T-helper 1 cell treated with Interleukin-12 subunit alpha and Interleukin-12 subunit beta and Interleukin-4 antibody, amounts not matched to agents 30 μg/mL and 1 μg/mL, for 36 hours (primary cell): Measurements from ENCODE around the gene UNCX.
A peak's percentile ranks its signal among the peaks of the same experiment; 100 is the strongest.
"Not testable (repeated sequence)": the region's sequence is repeated elsewhere in the genome, so short reads cannot be mapped to it uniquely, and the experiment has no call there.

Source experiments
- H3K27ac Mint-ChIP-seq: one replicate; pipeline ENCODE4 v1.8.0; 2021; ENCODE audit warnings: mild to moderate bottlenecking, mixed read lengths
- H3K27me3 Mint-ChIP-seq: one replicate; pipeline ENCODE4 v1.8.0; 2021; ENCODE audit warnings: low read depth, mixed read lengths
- H3K36me3 Mint-ChIP-seq: one replicate; pipeline ENCODE4 v1.8.0; 2021; ENCODE audit warnings: low read depth, mixed read lengths
- H3K4me1 Mint-ChIP-seq: one replicate; pipeline ENCODE4 v1.8.0; 2021; ENCODE audit warnings: low read depth, mixed read lengths
- H3K4me3 Mint-ChIP-seq: one replicate; pipeline ENCODE4 v1.8.0; 2021; ENCODE audit warnings: mild to moderate bottlenecking, moderate library complexity, mixed read lengths
- H3K9me3 Mint-ChIP-seq: one replicate; pipeline ENCODE4 v1.8.0; 2021; ENCODE audit warnings: mixed read lengths

UNCX gene

DNA sequence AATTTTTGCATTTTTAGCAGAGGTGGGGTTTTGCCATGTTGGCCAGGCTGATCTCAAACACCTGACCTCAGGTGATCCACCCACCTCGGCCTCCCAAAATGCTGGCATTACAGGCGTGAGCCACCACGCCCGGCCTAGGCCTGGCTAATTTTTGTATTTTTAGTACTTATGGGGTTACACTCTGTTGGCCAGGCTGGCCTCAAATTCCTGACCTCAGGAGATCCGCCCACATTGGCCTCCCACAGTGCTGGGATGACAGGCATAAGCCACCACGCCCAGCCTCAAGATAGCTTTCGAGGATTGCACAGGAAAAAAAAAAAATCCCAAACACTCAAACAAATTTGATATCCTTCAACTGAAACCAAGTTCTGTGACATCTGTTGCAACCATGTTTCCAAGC is 26.9 kb upstream of the UNCX start:
- not testable (repeated sequence) for H3K4me3 Mint-ChIP-seq, H3K36me3 Mint-ChIP-seq, H3K27ac Mint-ChIP-seq, H3K4me1 Mint-ChIP-seq, H3K9me3 Mint-ChIP-seq
- peaks cover 17% of the 10 kb centered on the region for H3K27me3 Mint-ChIP-seq

DNA sequence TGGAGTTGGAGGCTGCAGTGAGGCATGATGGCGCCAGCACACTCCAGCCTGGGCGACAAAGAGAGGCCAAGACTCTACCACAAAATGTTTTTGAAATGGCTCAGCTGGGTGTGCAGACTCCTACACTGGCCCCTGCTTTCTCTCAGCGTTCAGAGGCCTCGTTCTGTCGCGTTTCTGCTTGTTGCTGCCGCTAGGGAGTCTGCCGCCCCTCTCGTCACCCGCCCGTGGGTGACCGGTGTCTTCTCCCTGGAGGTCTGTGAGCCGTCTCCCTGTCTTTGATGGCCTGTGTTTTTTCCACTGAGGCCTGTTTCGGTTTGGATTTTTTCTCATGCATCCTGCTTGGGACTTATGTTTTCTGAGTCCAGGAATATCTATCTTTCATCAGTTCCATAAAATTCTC is 23.6 kb upstream of the UNCX start:
- no peaks in the 10 kb centered on the region for H3K9me3 Mint-ChIP-seq

DNA sequence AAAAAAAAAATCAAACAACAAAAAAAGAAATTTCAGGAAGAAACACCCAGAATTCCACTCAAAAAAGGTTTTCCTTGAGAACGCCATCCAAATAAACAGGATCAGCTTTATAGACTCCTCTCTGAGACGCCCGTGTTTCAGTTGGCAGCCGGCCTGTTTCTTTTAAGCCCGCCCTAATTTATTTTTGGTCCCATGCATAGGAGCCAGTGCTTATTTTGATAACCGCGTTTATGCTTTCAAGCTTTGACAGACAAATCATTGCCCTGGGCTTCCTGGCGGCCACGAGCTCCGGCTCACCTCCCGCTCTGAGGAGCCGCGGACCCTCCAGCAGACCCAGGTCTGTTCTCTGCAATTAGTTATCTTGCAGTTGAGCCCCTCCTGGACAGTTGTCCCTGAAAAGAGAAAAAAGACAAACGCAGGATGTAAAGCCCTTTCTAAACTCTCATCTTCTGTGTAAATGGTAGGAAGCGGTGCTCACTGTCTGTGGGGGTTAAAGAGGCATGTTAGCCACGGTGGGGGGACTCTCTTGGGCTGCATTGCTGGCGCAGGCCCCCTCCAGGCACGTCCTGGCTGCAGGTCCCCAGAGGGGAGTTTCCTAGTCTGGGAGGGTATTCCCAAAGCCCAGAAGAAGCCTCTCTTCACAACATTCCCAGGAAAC is 22.2 kb upstream of the UNCX start:
- Mint-ChIP-seq H3K27me3 (peaks cover 31% of the 10 kb centered on the region), H3K4me1 (no peaks in the 10 kb centered on the region), H3K4me3 (no peak overlapping the region), H3K36me3 (no peaks in the 10 kb centered on the region), H3K27ac (no peak overlapping the region), H3K9me3 (no peaks in the 10 kb centered on the region)

More for the DNA sequence above, 23.6 kb upstream of the UNCX start:
- Mint-ChIP-seq H3K36me3 (no peaks in the 10 kb centered on the region), H3K4me3 (no peak overlapping the region), H3K27ac (no peak overlapping the region), H3K27me3 (peaks cover 31% of the 10 kb centered on the region), H3K4me1 (no peaks in the 10 kb centered on the region)

DNA sequence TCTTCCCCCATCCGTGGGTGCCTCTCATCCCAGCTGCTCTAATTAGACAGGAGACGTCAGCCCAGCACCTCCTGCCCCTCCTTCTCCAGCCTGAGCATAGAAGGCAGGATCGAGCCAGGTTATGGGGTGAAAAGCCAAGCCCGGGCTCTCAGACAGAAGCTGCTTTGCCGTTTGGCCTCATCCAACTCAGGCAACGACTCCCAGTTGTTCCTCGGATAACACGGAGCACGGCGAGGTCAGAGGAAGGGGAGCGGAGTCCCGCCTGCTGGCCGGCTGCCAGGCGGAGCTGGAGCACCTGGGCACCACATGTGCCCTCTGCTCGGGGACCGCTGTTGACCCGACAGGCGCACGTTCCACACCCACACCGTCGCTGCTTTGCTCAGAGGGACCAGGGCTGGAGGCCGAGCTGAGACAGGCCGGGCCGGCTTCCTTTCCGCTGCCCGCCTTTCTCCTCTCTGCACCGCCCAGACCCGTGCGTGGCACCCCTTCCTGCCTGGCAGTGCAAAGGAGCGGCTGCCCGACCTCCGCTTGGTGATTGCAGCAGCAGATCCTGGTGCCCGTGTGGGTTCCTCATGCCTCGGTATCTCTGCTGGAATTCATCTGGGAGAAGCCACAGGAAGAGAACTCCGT is 21.6 kb upstream of the UNCX start:
- H3K27ac Mint-ChIP-seq, result no peak overlapping the region
- no peaks in the 10 kb centered on the region for H3K9me3 Mint-ChIP-seq
- H3K4me3 Mint-ChIP-seq, result no peak overlapping the region
- no peaks in the 10 kb centered on the region for H3K36me3 Mint-ChIP-seq
- peaks cover 34% of the 10 kb centered on the region for H3K27me3 Mint-ChIP-seq
- H3K4me1 Mint-ChIP-seq, result no peaks in the 10 kb centered on the region

DNA sequence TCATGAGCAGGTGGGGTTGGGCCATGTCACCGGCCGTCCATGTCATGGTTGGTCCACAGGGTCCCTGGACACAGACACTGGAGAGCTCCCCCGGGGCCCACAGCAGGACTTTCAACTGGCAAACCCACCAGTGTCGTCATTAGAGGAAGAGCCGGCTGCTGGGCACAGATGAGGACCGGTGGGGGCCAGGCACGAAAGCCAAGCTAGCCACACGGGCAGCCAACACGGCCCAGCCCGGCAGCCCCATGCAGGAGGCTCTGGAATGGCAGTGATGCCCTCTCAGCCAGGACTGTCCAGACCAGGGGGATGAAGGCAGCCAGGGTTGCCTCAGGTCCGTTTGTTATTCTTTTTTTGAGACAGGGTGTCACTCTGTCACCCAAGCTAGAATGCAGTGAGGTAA is 21.1 kb upstream of the UNCX start:
- Mint-ChIP-seq H3K4me1 (no peaks in the 10 kb centered on the region), H3K36me3 (no peaks in the 10 kb centered on the region), H3K27ac (no peak overlapping the region), H3K4me3 (no peak overlapping the region), H3K9me3 (no peaks in the 10 kb centered on the region), H3K27me3 (peaks cover 34% of the 10 kb centered on the region)

DNA sequence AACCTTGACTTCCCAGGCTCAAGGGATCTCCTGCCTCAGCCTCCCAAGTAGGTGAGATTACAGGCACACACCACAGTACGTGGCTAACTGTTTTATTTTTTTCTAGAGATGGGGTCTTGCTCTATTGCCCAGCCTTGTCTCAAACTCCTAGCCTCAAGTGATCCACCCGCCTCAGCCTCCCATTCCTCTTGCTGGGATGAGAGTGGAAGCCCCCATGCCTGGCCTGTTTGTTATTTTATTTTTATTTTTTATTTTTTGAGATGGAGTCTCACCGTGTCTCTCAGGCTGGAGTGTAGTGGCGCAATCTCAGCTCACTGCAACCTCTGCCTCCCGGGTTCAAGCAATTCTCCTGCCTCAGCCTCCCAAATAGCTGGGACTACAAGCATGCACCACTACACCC is 20.6 kb upstream of the UNCX start:
- H3K27me3 Mint-ChIP-seq, result peaks cover 36% of the 10 kb centered on the region
- not testable (repeated sequence) for H3K4me1 Mint-ChIP-seq, H3K36me3 Mint-ChIP-seq, H3K27ac Mint-ChIP-seq, H3K4me3 Mint-ChIP-seq, H3K9me3 Mint-ChIP-seq

DNA sequence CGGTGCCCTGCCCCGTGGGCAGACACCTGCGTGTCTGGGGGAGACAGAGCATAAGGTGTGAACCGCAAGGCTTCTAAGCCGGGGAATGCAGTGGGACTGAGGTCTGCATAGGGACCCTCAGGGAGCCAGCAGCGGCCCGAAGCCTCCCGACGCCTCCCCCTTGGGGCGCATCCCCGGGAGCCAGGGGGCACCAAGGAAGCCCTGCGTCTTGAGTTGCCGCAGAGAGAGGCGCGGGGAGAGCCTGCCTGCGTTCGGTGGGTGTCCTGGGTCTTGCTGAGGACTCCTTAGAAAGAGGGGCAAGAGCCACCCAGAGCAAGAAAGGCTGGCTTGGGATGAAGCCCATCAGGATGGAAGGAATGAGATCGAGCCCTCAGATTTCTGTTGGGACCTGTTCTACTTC is 18.2 kb upstream of the UNCX start:
- Mint-ChIP-seq H3K4me1 (no peaks in the 10 kb centered on the region), H3K36me3 (no peaks in the 10 kb centered on the region), H3K27me3 (peaks cover 35% of the 10 kb centered on the region), H3K4me3 (no peak overlapping the region), H3K27ac (no peak overlapping the region), H3K9me3 (peaks cover 5% of the 10 kb centered on the region)

DNA sequence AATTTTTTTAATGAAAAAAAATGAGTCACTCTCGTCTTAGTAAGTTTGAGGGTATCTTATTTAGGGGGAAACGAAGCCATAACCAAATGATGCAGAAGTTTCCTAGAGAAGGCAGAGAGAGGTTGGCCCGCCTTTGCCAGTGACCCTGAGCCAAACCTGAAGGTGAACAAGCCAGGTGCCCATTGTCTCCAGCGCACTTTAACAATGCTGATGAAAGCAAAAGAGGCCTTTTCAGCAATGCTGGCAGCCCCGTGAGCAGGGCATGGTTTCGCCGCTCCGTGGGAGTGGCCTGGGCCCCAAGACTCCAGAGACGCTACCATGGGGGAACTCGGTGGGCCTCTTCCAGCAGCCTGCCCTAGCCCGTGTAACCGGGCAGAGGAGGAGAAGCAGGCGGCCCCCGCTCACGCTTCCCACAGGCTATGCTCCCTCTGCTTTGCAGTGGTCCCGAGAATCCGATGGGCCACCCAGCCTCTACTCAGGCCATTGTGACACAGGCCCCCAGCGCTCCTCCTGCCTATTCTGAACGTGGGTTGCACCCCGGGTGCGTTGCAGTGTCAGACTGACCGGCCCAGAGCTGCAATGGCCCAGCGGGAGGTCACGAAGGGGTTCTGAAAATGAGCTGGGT is 14.0 kb upstream of the UNCX start:
- no peaks in the 10 kb centered on the region for H3K4me1 Mint-ChIP-seq
- H3K9me3 Mint-ChIP-seq, result peaks cover 5% of the 10 kb centered on the region
- H3K27me3 Mint-ChIP-seq, result peaks cover 31% of the 10 kb centered on the region
- no peak overlapping the region for H3K27ac Mint-ChIP-seq
- H3K4me3 Mint-ChIP-seq, result no peak overlapping the region
- no peaks in the 10 kb centered on the region for H3K36me3 Mint-ChIP-seq

DNA sequence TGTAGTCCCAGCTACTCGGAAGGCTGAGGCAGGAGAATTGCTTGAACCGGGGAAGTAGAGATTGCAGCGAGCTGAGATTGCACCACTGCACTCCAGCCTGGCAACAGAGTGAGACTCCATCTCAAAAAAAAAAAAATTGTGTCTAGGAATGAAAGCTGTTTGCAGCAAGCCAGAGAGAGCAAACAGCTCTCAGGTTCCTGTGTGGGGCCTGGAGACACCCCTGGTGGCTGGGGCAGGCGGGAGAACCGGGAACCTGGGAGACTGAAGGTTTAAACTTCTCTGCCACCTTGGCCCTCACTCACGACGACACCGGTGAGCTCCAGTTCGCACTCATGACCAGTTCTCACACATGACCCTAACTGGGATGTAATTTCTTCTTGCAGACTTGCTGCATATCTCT is 13.2 kb upstream of the UNCX start:
- Mint-ChIP-seq H3K27me3 (peaks cover 38% of the 10 kb centered on the region), H3K27ac (no peak overlapping the region), H3K36me3 (no peaks in the 10 kb centered on the region), H3K9me3 (peaks cover 5% of the 10 kb centered on the region), H3K4me1 (no peaks in the 10 kb centered on the region), H3K4me3 (no peak overlapping the region)

DNA sequence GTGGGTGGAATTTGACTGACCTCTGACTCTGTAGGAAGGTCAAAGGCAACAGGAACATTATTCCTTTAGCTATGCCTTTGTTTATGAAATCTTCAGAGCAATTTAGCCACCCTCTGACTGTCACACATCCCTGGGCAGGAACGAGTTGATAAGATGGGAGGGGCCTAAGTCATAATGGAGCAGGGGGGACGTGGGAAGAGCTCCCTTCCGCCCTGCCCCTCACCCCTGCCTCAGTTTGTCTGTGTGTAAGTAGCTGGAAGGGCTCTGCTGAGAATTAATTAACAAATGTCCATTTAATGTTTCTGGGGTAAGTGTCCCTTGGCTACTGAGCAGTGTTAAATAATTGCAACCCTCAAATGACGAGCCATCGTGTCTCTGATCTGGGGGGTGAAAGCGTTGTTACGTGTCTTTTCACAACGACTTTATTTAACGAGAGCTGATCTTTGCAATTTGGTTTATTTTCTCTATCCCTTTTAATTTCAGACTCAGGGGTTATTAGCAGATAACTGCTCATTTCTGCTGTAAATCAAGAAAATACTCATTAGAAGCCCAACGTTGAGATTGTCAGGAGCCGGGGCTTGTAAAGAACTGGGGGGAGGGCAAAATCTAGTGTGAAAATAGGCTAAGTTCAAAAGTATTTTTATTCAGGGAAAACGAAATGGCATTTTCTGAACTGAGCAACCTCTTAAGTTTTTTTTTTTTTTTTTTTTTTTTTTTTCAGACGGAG is 12.5 kb upstream of the UNCX start:
- Mint-ChIP-seq H3K36me3 (no peaks in the 10 kb centered on the region), H3K4me3 (no peak overlapping the region), H3K27me3 (peaks cover 38% of the 10 kb centered on the region), H3K9me3 (peaks cover 5% of the 10 kb centered on the region), H3K27ac (no peak overlapping the region), H3K4me1 (no peaks in the 10 kb centered on the region)

DNA sequence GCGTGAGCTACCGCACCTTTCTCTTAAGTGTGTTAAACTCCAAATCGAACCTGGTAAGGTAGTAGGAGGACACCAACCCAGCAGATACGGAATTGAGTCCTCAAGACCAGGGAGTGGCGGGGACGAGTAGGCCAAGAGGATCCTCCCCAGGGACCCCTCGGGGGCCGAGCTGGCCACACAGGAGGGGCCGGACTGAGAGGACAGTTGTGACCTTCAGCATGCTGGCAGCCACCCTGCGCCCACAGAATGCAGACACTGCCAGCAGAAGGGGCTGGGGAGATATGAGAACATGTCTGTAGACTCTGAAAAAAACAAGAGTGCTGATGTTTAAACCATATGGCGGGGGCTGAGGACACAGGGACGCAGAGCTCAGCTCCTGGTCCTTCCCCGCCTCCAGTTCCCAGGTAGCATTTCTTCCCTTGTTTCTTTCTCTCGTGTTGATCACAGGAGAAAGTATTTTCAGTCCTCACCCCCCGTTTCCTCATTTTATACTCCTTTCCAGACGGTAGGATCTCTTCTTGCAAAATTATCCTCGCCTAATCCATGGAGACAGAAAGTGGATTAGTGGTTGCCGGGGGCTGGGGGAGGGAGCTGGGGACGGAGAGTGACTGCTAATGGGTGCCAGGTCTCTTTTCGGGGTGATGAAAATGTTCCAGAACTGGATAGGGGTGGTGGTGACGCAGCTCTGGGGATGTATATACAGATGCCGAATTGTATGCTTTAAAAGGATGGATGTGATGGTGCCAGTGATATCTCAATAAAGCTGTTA is 11.5 kb upstream of the UNCX start:
- Mint-ChIP-seq H3K27me3 (peaks cover 41% of the 10 kb centered on the region), H3K4me1 (no peaks in the 10 kb centered on the region), H3K9me3 (peaks cover 5% of the 10 kb centered on the region)

DNA sequence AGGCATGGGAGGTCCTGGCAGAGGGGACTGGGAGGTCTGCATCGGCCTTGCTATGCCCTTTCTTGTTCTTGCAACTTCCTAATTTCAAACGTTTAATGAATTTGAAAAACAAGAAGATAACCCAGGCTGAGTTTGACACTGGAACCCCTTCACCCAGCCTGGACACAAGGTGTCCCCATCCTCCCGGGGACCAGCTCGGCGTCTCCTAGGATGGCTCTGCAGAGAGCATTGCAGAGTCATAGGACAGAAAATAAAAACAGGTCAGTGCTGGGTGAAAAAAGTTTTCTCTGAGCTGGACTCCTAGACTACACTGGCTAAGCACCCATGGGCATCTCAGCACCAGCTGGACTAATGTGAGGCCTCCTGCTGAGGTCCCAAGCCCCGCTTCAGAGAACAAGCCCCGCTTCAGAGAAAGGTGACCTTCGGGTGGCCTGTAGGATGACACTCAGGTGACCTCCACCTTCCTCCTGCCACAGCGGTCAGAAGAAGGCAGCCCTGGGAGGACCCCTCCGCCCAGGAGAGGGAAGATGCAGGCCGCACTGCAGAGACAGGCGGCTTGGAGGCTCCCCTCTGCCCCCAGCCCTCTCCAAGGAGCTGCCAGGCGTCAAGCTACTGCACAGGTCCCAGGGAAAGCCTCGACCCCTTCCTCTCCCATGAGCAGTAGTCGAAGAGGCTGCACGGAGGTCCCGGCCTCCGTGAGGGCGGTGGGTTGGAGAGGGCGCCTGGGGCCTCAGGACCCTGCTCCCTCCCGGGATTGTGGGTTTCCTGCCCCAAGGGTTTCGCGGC is 9.3 kb upstream of the UNCX start:
- Mint-ChIP-seq H3K36me3 (no peaks in the 10 kb centered on the region), H3K27me3 (peaks cover 56% of the 10 kb centered on the region), H3K27ac (no peak overlapping the region), H3K9me3 (no peaks in the 10 kb centered on the region), H3K4me3 (no peak overlapping the region), H3K4me1 (no peaks in the 10 kb centered on the region)

More for the DNA sequence above, 11.5 kb upstream of the UNCX start:
- H3K4me3 Mint-ChIP-seq, result no peak overlapping the region
- H3K36me3 Mint-ChIP-seq, result no peaks in the 10 kb centered on the region
- H3K27ac Mint-ChIP-seq, result no peak overlapping the region

DNA sequence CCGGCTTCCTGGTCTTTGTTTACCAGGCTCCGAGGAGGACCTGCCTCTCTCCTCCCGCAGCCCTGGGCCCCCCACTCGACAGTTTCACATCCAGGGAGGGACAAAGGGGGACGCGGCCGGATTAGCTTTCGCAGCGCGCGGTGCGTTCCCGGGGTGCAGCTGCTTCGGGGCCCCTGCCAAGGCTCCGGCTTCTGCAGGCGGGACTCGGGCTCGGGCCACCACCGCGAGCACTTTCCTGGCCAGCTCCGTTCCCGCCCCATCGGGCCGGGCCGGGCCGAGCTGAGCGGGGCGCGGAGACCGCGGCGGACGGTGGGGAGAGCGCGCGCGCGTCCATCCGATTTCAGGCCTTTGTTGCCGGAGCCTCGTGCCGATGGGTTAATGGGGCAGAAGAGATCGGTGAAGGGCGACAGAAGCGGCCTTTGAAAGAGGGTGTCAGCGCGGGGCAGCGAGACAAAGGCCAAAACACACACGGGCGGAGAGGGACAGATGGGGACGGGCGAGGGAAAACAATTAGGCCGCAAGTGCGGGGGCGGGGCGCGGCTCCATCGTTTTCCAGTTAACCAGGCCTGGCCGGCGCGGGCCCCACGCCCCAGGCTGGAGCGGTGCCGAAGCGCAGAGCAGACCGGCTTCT is 8.5 kb upstream of the UNCX start:
- H3K27me3 Mint-ChIP-seq, result peaks cover 64% of the 10 kb centered on the region
- H3K36me3 Mint-ChIP-seq, result no peaks in the 10 kb centered on the region
- H3K4me1 Mint-ChIP-seq, result no peaks in the 10 kb centered on the region
- peak overlapping the region; percentile 84 for H3K27ac Mint-ChIP-seq
- H3K9me3 Mint-ChIP-seq, result no peaks in the 10 kb centered on the region
- peak overlapping the region; percentile 31 for H3K4me3 Mint-ChIP-seq
